GM18505 (cell line): Measurements from ENCODE around the gene NTRK2.

Source experiments
- ATAC-seq: cut with Tn5 transposase; IDR thresholded peaks from one replicate; pipeline ENCODE4 v1.9.1; 2021; ENCODE audit not compliant: unreplicated experiment
- POLR2A ChIP-seq: IDR thresholded peaks from 4 replicates; pipeline ENCODE4 v1.6.1; 2011; ENCODE audit warnings: borderline replicate concordance; ENCODE audit not compliant: insufficient read depth, insufficient read length; ENCODE audit errors: extremely low read depth

Gene NTRK2

DNA sequence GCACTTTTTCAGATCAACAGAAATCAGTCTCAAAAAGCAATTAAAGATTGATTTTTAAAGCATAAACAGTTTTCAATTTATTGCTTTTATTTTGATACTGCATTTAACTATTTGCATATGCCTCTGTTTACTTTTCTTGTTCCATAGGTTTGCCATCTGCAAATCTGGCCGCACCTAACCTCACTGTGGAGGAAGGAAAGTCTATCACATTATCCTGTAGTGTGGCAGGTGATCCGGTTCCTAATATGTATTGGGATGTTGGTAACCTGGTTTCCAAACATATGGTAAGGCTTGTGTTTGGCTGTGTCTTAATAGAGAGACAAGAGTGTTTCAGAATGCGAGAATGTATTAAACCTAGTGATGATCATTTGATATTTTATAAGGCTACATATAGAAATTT lies 53.9 kb downstream of the NTRK2 start:
- ATAC-seq: no peak
- TF ChIP-seq POLR2A: no peak

DNA sequence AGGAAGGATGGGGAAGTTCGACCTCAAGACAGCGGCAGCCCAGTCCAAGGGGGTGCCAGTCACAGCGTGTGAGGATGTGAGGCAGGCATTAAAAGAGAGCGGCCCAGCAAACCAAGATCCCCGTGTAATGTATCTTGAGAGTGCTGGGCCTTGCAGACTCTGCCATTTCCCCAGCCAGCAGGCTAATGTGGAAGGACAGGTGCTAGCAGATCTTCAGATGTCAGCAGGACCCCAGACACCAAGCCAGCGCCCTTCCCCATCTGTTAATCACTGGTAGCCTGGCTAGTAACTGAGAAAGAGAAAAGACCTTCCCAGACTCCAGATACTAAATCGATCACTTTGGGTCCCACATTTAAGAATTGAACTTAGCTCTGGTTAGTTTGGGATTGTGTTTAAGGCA lies 62.2 kb downstream of the NTRK2 start:
- no peak for ATAC-seq
- TF ChIP-seq POLR2A: no peak

DNA sequence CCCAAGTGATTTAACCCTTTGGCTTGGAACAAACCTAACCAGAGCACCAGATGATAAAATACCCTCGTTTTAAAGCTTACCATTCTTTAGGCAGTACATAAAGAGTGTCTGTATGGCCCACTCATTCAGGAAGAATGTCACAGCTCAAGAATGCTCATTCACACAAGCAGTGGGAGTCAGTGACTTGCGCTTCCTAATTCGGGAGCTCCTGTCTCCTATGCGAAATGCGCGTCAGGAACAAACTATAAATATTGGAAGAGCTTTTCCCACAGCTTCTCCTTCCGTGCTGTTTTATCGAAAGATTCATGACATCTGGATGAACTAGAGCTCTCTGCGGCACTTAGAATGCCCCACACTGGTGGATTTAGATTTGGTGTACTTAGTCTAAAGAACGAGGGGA lies 66.6 kb downstream of the NTRK2 start:
- no peak for ATAC-seq
- no peak for TF ChIP-seq POLR2A

DNA sequence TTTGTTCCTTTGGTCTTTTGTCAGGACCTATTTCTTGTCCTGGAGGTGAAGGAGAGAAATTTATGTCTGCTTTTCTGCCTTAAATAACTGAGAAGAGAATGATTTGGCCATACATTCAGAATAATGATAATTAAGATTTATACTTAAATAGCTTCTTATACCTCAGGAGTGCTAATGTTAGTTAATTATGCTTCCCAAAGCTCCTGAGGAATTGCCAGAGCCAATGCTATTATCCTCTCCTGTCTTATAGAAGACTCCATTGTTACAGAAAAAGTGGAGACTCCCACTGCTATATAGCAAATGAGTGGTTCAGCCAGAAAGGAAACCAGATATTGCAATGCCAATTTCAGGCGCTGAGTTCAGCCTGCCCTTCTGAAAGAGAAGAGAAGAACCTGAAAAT lies 67.0 kb downstream of the NTRK2 start:
- no peak for ATAC-seq
- TF ChIP-seq POLR2A: no peak

DNA sequence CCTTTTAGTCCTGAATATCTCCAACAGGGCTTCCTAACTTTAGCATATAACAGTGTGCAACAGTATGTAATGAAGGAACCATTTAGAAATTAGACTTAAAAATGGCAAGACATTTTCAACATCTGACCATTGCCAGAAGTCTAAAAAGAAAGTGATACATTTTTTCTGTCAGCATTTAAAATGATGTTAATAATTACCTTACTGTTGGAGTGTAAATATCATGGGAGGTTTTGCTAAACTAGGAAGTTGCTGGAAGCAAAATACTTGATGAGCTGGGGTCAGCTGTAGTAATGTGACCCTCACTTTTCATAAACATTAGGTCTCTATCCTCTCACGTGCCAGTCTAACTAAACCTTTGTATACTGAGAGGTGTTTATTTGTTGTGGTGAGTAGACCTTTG lies 68.8 kb downstream of the NTRK2 start:
- ATAC-seq: no peak
- TF ChIP-seq POLR2A: no peak

DNA sequence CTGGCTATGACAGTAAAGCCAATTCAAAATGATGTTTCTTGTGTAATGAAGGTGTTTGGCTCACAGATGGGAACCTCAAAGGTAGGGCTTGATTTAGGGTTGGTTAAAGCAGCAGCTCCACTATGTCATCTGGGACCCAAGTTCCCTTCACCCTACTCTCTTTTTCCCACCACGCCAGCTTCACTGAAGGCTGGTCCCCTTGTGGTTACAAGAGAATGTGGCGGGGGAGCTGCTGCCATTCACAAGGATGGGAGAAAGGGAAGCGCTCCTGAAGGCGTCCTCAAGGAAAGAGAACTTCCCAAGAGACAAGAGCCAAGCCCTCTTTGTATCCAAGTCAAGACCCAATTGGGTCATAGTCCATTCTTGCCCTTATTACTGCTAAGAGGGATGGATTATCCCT lies 72.7 kb downstream of the NTRK2 start:
- TF ChIP-seq POLR2A: no peak
- ATAC-seq: no peak

DNA sequence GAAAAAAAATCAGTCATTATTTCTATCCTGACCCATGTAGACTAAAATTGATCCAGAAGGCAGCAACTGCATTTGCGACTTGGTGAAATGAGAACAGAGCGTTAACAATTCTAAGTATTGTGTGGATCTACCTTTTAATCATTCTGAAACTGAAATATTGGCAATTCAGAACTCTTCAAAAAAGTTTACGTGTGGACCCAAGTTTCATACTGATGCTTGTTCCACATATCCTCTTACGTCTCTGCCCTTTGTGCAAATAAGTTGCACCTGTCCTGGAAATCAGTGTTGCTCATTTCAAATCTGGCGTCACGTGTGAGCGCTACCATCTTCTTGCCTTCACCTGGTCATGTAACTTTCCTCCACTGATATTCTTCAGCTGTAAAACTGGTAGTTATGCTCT lies 74.7 kb downstream of the NTRK2 start:
- TF ChIP-seq POLR2A: no peak
- ATAC-seq: no peak

DNA sequence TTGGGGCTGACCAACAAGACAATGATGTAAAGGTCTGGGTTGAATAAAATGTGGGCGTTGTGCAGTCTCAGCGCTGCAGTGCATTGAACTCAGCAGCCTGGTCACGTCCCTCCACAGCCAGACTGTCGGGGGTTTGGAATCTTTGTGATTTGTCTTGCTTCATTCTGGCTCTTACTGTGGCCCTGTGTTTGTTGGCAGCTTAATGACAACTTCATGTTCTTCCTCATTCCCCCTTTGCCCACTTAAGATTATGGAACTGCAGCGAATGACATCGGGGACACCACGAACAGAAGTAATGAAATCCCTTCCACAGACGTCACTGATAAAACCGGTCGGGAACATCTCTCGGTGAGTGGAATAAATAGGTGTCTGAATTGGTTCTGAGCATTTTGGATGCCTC lies 75.2 kb downstream of the NTRK2 start:
- no peak for ATAC-seq
- TF ChIP-seq POLR2A: no peak

DNA sequence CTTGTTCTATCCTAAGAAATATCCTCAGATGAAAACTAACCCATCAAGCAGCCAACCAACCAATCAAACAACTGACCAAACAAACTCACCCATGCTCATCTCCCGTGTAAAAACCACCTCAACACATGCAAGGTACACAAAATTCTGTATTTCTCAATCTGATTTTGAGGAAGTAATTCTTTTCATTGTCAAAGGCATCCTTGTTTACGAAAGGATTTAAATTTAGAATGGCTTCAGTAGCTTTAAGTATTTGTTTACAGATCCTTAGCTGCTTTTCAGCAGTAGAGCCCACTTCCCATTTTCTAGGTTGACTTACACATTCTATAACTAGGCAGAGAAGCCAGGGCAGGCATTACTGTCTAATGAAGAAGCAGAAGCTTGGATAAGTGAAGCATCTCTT lies 78.6 kb downstream of the NTRK2 start:
- peak; percentile 72 for ATAC-seq
- no peak for TF ChIP-seq POLR2A

DNA sequence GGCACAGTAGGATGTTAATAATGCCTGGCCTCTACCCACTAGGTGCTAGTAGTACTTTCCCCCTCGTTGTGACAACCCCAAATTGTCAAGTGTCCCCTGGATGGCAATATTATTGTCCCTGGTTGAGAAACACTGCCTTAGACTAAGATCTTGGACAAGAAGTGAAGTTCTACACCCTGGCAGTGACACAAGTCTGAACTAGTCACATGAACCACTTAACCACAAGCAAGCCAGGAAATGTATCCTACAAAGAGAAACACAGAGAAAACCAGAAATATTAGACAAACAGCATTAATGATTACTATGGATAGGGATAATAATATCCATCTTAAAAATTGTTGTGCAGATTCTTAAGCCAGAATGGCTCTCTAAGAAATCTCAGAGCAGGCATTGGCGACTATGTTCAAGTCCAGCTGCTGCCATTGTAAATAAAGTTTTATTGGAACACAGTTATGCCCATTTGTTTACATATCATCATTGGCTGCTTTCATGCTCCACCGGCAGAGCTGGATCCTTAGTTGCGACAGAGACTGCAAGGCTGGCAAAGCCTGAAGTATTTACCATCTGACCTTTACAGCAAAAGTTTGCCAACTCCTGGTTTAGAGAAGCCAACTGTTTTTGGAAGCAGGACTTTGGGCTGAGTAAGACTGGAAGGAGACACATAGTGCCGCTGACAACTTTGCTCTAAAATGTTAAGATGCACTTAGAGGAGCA lies 80.8 kb downstream of the NTRK2 start:
- no peak for TF ChIP-seq POLR2A
- ATAC-seq: no peak

DNA sequence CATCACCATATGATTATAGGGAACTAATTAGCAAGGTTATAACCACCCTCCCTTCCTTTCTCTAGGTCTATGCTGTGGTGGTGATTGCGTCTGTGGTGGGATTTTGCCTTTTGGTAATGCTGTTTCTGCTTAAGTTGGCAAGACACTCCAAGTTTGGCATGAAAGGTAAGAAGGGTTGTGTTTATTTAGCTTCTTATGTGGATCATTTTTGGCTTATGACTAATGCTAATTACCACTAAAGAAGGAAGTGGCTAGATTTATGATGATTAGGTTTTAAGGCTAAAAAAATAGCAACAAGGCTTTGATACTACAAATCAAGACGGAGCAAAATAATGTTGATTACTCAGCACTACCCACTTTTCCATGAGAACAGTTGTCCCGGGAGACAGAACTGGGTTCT lies 82.4 kb downstream of the NTRK2 start:
- no peak for TF ChIP-seq POLR2A
- ATAC-seq: no peak

DNA sequence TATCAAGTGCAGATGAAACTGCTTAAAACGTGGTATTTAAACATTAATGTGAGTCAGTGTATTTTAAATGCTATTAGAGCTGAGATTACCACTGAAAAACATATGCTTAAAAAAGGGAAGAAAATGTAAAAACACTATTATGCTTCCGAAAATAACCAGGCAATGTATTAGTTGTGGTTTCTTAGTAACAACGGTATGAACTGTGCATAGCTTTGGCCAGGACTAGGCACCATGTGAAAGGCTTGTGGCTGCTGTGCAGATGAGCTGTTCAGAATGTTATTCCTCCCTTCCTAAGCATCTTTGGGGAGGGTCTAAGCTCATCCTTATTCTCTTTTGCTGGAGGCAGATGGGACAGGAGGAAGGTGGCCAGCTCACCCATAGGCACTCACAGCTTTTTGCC lies 84.9 kb downstream of the NTRK2 start:
- no peak for TF ChIP-seq POLR2A
- no peak for ATAC-seq

DNA sequence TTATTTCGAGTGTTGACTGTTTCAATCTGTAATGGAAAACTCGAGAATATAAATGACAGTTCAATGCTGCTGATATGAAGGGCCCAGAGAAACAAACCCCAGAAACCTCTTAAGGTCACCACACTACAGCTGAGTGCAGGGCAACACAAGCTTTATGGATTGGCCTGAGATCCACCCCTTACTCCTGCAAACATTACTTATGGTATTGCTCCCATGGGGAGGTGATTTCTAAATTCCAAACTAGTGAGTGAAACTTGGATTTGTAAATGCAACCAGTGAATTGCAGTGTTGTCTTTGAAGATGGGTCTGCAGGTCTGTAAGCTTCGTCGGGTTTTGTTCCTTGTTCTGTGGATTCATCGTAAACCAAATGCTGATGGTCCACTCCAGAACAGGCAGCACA lies 85.4 kb downstream of the NTRK2 start:
- ATAC-seq: no peak
- no peak for TF ChIP-seq POLR2A

DNA sequence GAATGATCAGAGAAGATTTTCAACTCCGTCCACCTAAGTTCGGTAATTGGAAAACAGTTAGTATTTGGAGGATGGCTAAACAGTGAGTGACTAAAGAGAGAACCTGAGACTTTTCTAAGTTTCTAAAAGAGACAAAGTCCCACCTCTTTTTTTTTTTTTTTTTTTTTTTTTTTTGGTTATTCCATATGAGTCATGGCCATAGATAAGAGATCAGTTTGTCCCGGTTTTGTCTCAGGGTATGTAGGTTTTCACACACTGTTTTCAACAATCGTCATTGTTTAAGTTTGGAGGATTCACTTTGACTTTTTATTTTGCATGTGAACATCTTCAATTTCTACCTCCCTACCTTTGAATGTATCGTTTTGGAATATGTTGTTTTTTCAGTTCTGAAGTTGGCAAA lies 85.9 kb downstream of the NTRK2 start:
- no peak for ATAC-seq
- no peak for TF ChIP-seq POLR2A

DNA sequence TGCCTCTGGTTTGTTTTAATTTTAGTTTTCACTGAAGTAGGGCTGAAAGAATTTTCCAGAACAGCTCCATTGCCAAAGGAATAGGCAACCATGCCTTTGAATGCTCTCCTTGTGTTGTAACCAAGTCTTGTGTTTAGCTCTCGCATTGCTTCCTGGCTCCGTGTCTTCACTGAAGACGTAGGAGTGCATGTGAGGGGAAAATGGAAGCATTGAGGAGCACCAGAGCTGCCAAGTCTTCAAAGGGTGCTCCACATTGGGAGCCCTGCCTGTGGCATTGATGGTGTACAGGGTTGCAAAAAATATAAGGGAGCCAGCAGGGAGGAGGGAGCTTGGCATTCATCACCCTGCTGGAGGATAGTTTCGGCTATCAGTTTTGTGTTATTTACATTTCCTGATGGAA lies 86.6 kb downstream of the NTRK2 start:
- no peak for TF ChIP-seq POLR2A

DNA sequence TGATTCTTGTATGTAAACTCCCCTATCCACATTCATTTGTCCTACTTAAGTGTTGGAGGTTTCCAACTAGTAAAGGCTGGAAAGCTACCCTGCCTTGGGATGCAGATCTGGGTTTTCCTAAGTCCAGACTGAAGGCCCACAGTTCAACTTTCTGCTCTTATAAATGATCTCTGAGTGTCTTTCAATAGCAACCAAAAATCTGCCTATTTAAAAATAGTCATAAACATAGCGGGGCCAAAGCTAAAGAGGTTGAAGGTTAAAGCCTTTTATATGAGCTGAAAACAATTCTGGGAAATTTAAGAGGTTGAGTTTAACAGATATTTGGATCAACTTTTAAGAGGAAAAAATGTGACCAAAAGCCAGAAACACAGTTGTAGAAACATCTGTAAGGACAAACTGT lies 87.2 kb downstream of the NTRK2 start:
- no peak for ATAC-seq
- TF ChIP-seq POLR2A: no peak

More for the DNA sequence above, 86.6 kb downstream of the NTRK2 start:
- ATAC-seq: no peak

DNA sequence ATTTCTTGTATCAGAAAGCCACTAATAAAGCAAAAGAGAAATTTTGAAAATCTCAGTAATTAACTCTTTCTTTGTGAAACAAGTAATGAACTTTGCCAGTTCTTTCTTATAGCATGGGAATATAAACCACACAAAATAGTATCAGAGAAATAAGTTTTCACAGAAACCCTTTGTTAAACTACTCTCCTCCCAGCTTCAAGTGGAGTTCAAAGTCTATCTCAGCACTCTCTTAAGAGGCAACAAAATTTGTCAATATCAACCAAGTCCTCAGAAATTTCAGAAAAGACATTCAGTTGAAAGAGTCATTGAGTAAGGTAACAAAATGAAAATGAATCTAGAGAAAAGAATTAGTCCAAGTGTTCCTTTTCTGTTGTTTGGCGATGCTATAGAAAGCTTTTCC lies 89.3 kb downstream of the NTRK2 start:
- no peak for TF ChIP-seq POLR2A
- ATAC-seq: no peak
